Measurements from ENCODE around the gene ADAT1.

The ADAT1 gene

GRCh38 chr16:75555213-75555706, 67.8 kb downstream of the ADAT1 start (continued):
- TF ChIP-seq PRDM10 (tag by site-specific recombination; IDR thresholded peaks at IDR 0.05): 0 out of 2 replicates have a peak, but pooled peaks have one; percentile 29
- TF ChIP-seq ZBTB11 (tag by site-specific recombination; conservative IDR thresholded peaks at IDR 0.05; ENCODE audit: low read depth): peak; percentile 15; the same call in 1 of the 2 replicates

- no peaks in the 10 kb centered on the region for H3K4me1 ChIP-seq (ENCODE audit: control insufficient read depth, insufficient read depth, low read length)
- TF ChIP-seq ZNF324 (tag by site-specific recombination; IDR thresholded peaks at IDR 0.05) (no peak), ZNF701 (tag by site-specific recombination; IDR thresholded peaks at IDR 0.05) (no peak), ZNF2 (tag by site-specific recombination; IDR thresholded peaks at IDR 0.05) (no peak), ZBTB7A (tag by site-specific recombination; IDR thresholded peaks at IDR 0.05; ENCODE audit: low read depth) (no peak), RBAK (tag by site-specific recombination; IDR thresholded peaks at IDR 0.05) (no peak), ZNF366 (tag by site-specific recombination; conservative IDR thresholded peaks at IDR 0.05) (no peak), ZNF548 (tag by site-specific recombination; IDR thresholded peaks at IDR 0.05) (no peak), ZNF544 (tag by site-specific recombination; IDR thresholded peaks at IDR 0.05) (no peak), ZNF76 (tag by site-specific recombination; IDR thresholded peaks at IDR 0.05; ENCODE audit: borderline replicate concordance, low read depth) (no peak), ZNF423 (tag by site-specific recombination; IDR thresholded peaks at IDR 0.05) (no peak), ELK4 (IDR thresholded peaks at IDR 0.05; ENCODE audit: borderline replicate concordance, low read depth, low read length) (no peak), ZNF626 (tag by site-specific recombination; IDR thresholded peaks at IDR 0.05) (no peak), IKZF3 (tag by site-specific recombination; IDR thresholded peaks at IDR 0.05) (no peak), ZNF596 (tag by site-specific recombination; IDR thresholded peaks at IDR 0.05) (no peak), ZNF354C (tag by site-specific recombination; IDR thresholded peaks at IDR 0.05; ENCODE audit: borderline replicate concordance, low read depth) (no peak)
- H3K4me3 ChIP-seq (ENCODE audit: low read depth, low read length): no peak overlapping the region
- H3K36me3 ChIP-seq (ENCODE audit: control insufficient read depth in 2 of 2, insufficient read depth in 1 of 2, low read length in 2 of 2): no peaks in the 10 kb centered on the region
- no peaks in the 10 kb centered on the region for H3K9me3 ChIP-seq (ENCODE audit: control insufficient read depth, insufficient read depth, low read depth, low read length)
- CTCF ChIA-PET: interaction anchor here (1.0 to 6.3 kb wide), 4 partner anchors 36 to 88 kb away, joined by 4 to 49 read pairs (median 14); no protein-coding TSS in a partner anchor
- POLR2A ChIA-PET: interaction anchor here (0.6 kb wide), 1 partner anchor 35 kb away, joined by 3 read pairs; no protein-coding TSS in a partner anchor
- H3K27ac ChIP-seq (ENCODE audit: extremely low read depth, low read depth, low read length): no peak overlapping the region
Observed at GRCh38 chr16:75552951-75553350, 70.1 kb downstream of the ADAT1 start.
